Measurements from ENCODE around the gene PTPRT. TPM values are rescaled to one million over a fixed set of nuclear protein-coding genes. Genes with fewer than 3 reads are reported as not detected.

The PTPRT gene
- total and polyA plus RNA-seq, 12 donors: 0.05 to 0.34 (median 0.16) TPM; not detected in 1

- H3K36me3 ChIP-seq (replicated peaks in 1 of 2): no peaks in the 10 kb centered on the region
- no peaks in the 10 kb centered on the region for H3K9me3 ChIP-seq (replicated peaks in 1 of 3)
- no peaks in the 10 kb centered on the region for H3K27me3 ChIP-seq
- TF ChIP-seq POLR2A (IDR thresholded peaks at IDR 0.05) (no peak), CTCF (IDR thresholded peaks at IDR 0.05) (no peak)
- no peak overlapping the region for H3K4me3 ChIP-seq
- intact Hi-C loops (cut with DNase I): no loop called here
- H3K27ac ChIP-seq: no peak overlapping the region
- no peaks in the 10 kb centered on the region for H3K4me1 ChIP-seq (replicated peaks in 1 of 2)
- no peak for DNase-seq
These were observed 337.0 kb downstream of the PTPRT start for GRCh38 chr20:42852691-42853090.

- 59 to 67% (median 63%) methylated on average over 8 of the region's 8 CpGs for WGBS, 4 donors
- no peaks in the 10 kb centered on the region for H3K27me3 ChIP-seq
- H3K4me1 ChIP-seq (replicated peaks in 1 of 2): no peaks in the 10 kb centered on the region
- H3K4me3 ChIP-seq: no peak overlapping the region
- H3K36me3 ChIP-seq (replicated peaks in 1 of 2): no peaks in the 10 kb centered on the region
- intact Hi-C loops (cut with DNase I): no loop called here
- no peak for DNase-seq
- no peaks in the 10 kb centered on the region for H3K9me3 ChIP-seq (replicated peaks in 1 of 3)
- TF ChIP-seq CTCF (IDR thresholded peaks at IDR 0.05) (no peak), POLR2A (IDR thresholded peaks at IDR 0.05) (no peak)
- H3K27ac ChIP-seq: no peak overlapping the region
These were observed 342.8 kb downstream of the PTPRT start for GRCh38 chr20:42846784-42847490.

- Histone ChIP-seq H3K36me3 (replicated peaks in 1 of 2) (no peaks in the 10 kb centered on the region), H3K4me3 (no peak overlapping the region), H3K27ac (no peak overlapping the region), H3K27me3 (no peaks in the 10 kb centered on the region), H3K4me1 (replicated peaks in 1 of 2) (no peaks in the 10 kb centered on the region), H3K9me3 (replicated peaks in 1 of 3) (no peaks in the 10 kb centered on the region)
- 74 to 86% (median 82%) methylated on average over 5 to 6 of the region's 6 CpGs for WGBS, 4 donors
- no peak for DNase-seq
- TF ChIP-seq POLR2A (IDR thresholded peaks at IDR 0.05): no peak
- TF ChIP-seq CTCF (IDR thresholded peaks at IDR 0.05): no peak
- intact Hi-C loops (cut with DNase I): no loop called here
These were observed 345.0 kb downstream of the PTPRT start for GRCh38 chr20:42844751-42845150.

GRCh38 chr20:42837456-42837855 is 352.2 kb downstream of the PTPRT start:
- intact Hi-C loops (cut with DNase I): no loop called here
- H3K4me1 ChIP-seq (replicated peaks in 1 of 2): no peaks in the 10 kb centered on the region
- H3K36me3 ChIP-seq (replicated peaks in 1 of 2): no peaks in the 10 kb centered on the region
- no peak overlapping the region for H3K4me3 ChIP-seq
- TF ChIP-seq CTCF (IDR thresholded peaks at IDR 0.05): no peak
- no peak for TF ChIP-seq POLR2A (IDR thresholded peaks at IDR 0.05)
- DNase-seq: no peak
- WGBS, 4 donors: 80 to 88% (median 84%) methylated on average over 3 of the region's 3 CpGs
- H3K27ac ChIP-seq: no peak overlapping the region
- no peaks in the 10 kb centered on the region for H3K27me3 ChIP-seq
- no peaks in the 10 kb centered on the region for H3K9me3 ChIP-seq (replicated peaks in 1 of 3)
